Colonic mucosa (tissue), 4 donors: ENCODE results near the gene TCF7L1. TPM values are rescaled to one million over a fixed set of nuclear protein-coding genes. Genes with fewer than 3 reads are reported as not detected.

Experiments
- DNase-seq: peaks from one replicate; pipeline ENCODE4 v3.0.0-alpha.2; 2020
- H3K27ac ChIP-seq: fragments of 200-600 bp; one replicate; pipeline ENCODE4 v1.8.0; 2021
- H3K27me3 ChIP-seq: fragments of 200-600 bp; one replicate; pipeline ENCODE4 v1.8.0; 2021
- H3K36me3 ChIP-seq: fragments of 200-600 bp; one replicate; pipeline ENCODE4 v1.8.0; 2021
- H3K4me1 ChIP-seq: fragments of 200-600 bp; one replicate; pipeline ENCODE4 v1.8.0; 2021; ENCODE audit warnings: mild to moderate bottlenecking
- H3K4me3 ChIP-seq: fragments of 200-600 bp; one replicate; pipeline ENCODE4 v1.8.0; 2021
- H3K9ac ChIP-seq, 2 donors: one replicate each; pipeline ENCODE4 v1.7.0; 2013; ENCODE audit warnings: control low read depth in 2 of 2, low read depth in 2 of 2, low read length in 2 of 2
- H3K9me3 ChIP-seq: fragments of 200-600 bp; one replicate; pipeline ENCODE4 v1.8.0; 2021
- CTCF ChIP-seq: fragments of 200-600 bp; IDR thresholded peaks from one replicate; pipeline ENCODE4 v1.8.0; 2022; ENCODE audit warnings: antibody characterized with exemption, mild to moderate bottlenecking
- intact Hi-C: fragments of 100-400 bp; cut with DNase I; formaldehyde crosslinking; loops from one replicate; pipeline ENCODE4 v1.14.1; 2022
- total RNA-seq, 2 donors: library from RNA; stranded (reverse); fragmentation: NEBNext Ultra II Directional in 1 of 2; extraction: Animal tissue kit (Norgen Biotek cat#: 25700) in 1 of 2; gene quantifications; one replicate each; pipeline ENCODE4 v1.2.1, GENCODE V29; 2021
- donor health status: healthy.
- donor health status: DM: no; HTN: no; CAD: no.
- donor health status: DM: no; HTN: no; CAD: no.

The TCF7L1 gene
- total RNA-seq, 2 donors from 2014 or later, result 0.99 to 3.2 TPM

GRCh38 chr2:85226783-85227182 lies 93.6 kb downstream of the TCF7L1 start:
- no peak for DNase-seq
- Histone ChIP-seq H3K9ac (no peak overlapping the region), H3K36me3 (no peaks in the 10 kb centered on the region), H3K4me3 (no peak overlapping the region), H3K27ac (no peak overlapping the region), H3K4me1 (no peaks in the 10 kb centered on the region), H3K27me3 (no peaks in the 10 kb centered on the region), H3K9me3 (no peaks in the 10 kb centered on the region)
- no peak for TF ChIP-seq CTCF
- intact Hi-C loops, result no loop called here

- Histone ChIP-seq H3K27me3 (no peaks in the 10 kb centered on the region), H3K9me3 (no peaks in the 10 kb centered on the region), H3K4me3 (no peak overlapping the region), H3K4me1 (no peaks in the 10 kb centered on the region), H3K36me3 (no peaks in the 10 kb centered on the region), H3K9ac (no peak overlapping the region), H3K27ac (no peak overlapping the region)
- no peak for DNase-seq
- TF ChIP-seq CTCF, result no peak
- intact Hi-C loops, result no loop called here
These were observed 97.7 kb downstream of the TCF7L1 start for GRCh38 chr2:85230679-85231467.

- intact Hi-C loops, result no loop called here
- TF ChIP-seq CTCF, result no peak
- Histone ChIP-seq H3K36me3 (no peaks in the 10 kb centered on the region), H3K27ac (no peak overlapping the region), H3K4me1 (no peaks in the 10 kb centered on the region), H3K9ac (no peak overlapping the region), H3K4me3 (no peak overlapping the region), H3K9me3 (no peaks in the 10 kb centered on the region), H3K27me3 (no peaks in the 10 kb centered on the region)
- DNase-seq, result no peak
These were observed 98.2 kb downstream of the TCF7L1 start for GRCh38 chr2:85231468-85231805.

GRCh38 chr2:85231952-85232351 lies 98.8 kb downstream of the TCF7L1 start:
- no peak overlapping the region for H3K9ac ChIP-seq

GRCh38 chr2:85234868-85235267 lies 101.7 kb downstream of the TCF7L1 start:
- TF ChIP-seq CTCF, result no peak

More at GRCh38 chr2:85231952-85232351, 98.8 kb downstream of the TCF7L1 start:
- Histone ChIP-seq H3K4me1 (no peaks in the 10 kb centered on the region), H3K9me3 (no peaks in the 10 kb centered on the region), H3K4me3 (no peak overlapping the region), H3K27me3 (no peaks in the 10 kb centered on the region), H3K27ac (no peak overlapping the region), H3K36me3 (no peaks in the 10 kb centered on the region)
- intact Hi-C loops, result no loop called here
- no peak for TF ChIP-seq CTCF
- no peak for DNase-seq

More at GRCh38 chr2:85234868-85235267, 101.7 kb downstream of the TCF7L1 start:
- no peaks in the 10 kb centered on the region for H3K36me3 ChIP-seq
- H3K9me3 ChIP-seq, result no peaks in the 10 kb centered on the region
- no peak overlapping the region for H3K27ac ChIP-seq
- intact Hi-C loops, result no loop called here
- no peak overlapping the region for H3K9ac ChIP-seq
- DNase-seq, result no peak
- no peak overlapping the region for H3K4me3 ChIP-seq
- H3K4me1 ChIP-seq, result no peaks in the 10 kb centered on the region
- H3K27me3 ChIP-seq, result no peaks in the 10 kb centered on the region
